ENCODE measurements around the gene CCDC142.
"Not testable (repeated sequence)": the region's sequence is repeated elsewhere in the genome, so short reads cannot be mapped to it uniquely, and the experiment has no call there.

DNA sequence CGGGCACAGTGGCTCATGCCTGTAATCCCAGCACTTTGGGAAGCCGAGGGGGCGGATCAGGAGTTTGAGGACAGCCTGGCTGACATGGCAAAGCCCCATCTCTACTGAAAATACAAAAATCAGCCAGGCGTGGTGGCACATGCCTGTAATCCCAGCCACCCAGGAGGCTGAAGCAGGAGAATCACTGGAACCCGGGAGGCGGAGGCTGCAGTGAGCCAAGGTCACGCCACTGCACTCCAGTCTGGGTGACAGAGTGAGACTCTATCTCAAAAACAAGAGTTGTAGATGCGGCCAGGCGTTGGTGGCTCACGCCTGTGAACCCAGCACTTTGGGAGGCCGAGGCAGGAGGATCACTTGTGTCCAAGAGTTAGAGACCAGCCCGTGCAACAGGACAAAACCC is 12.1 kb downstream of the CCDC142 start:
- TF ChIP-seq POLR2A (IDR thresholded peaks at IDR 0.05; ENCODE audit: low read length); GATA1 (IDR thresholded peaks at IDR 0.05; ENCODE audit: low read depth, low read length): not testable (repeated sequence)
